GM18873 (cell line): ENCODE measurements around the gene E4F1.
"Not testable (repeated sequence)": the region's sequence is repeated elsewhere in the genome, so short reads cannot be mapped to it uniquely, and the experiment has no call there.

Experiments used
- ATAC-seq: cut with Tn5 transposase; IDR thresholded peaks from one replicate; pipeline ENCODE4 v1.9.1; 2021; ENCODE audit warnings: mild to moderate bottlenecking, moderate library complexity, moderate number of reproducible peaks; ENCODE audit not compliant: unreplicated experiment, low FRiP score

The E4F1 gene

GRCh38 chr16:2229091-2229490, 5.7 kb downstream of the E4F1 start:
- no peak for ATAC-seq

GRCh38 chr16:2229632-2230250, 6.3 kb downstream of the E4F1 start:
- ATAC-seq, result no peak

GRCh38 chr16:2230376-2230775, 7.0 kb downstream of the E4F1 start:
- no peak for ATAC-seq

GRCh38 chr16:2231016-2231931, 7.9 kb downstream of the E4F1 start:
- no peak for ATAC-seq

- no peak for ATAC-seq
These were observed 9.0 kb downstream of the E4F1 start for GRCh38 chr16:2232094-2232990.

GRCh38 chr16:2233046-2233775, 9.8 kb downstream of the E4F1 start:
- ATAC-seq, result no peak

GRCh38 chr16:2233872-2234812, 10.8 kb downstream of the E4F1 start:
- ATAC-seq, result no peak

GRCh38 chr16:2234813-2235170, 11.4 kb downstream of the E4F1 start:
- ATAC-seq, result no peak

GRCh38 chr16:2235234-2235651, 11.9 kb downstream of the E4F1 start:
- no peak for ATAC-seq

- ATAC-seq, result no peak
These were observed 12.4 kb downstream of the E4F1 start for GRCh38 chr16:2235695-2236336.

GRCh38 chr16:2236337-2237101, 13.1 kb downstream of the E4F1 start, which contains the start of gene DNASE1L2:
TSS of gene DNASE1L2 (plus strand) at chr16:2236444. CDS start at chr16:2236817, 373 bp downstream.
- ATAC-seq, result no peak

GRCh38 chr16:2237102-2237482, 13.7 kb downstream of the E4F1 start:
- ATAC-seq, result no peak

- no peak for ATAC-seq
These were observed 14.2 kb downstream of the E4F1 start for GRCh38 chr16:2237493-2238149.

- ATAC-seq, result no peak
These were observed 14.9 kb downstream of the E4F1 start for GRCh38 chr16:2238150-2238837.

- ATAC-seq, result no peak
These were observed 15.7 kb downstream of the E4F1 start for GRCh38 chr16:2238838-2239675.

- ATAC-seq, result not testable (repeated sequence)
These were observed 16.9 kb downstream of the E4F1 start for GRCh38 chr16:2240331-2240730.
